HG03575 (cell line): ENCODE measurements around the gene LPP.

Source experiments
- ATAC-seq: cut with Tn5 transposase; IDR thresholded peaks from one replicate; pipeline ENCODE4 v1.9.1; 2021; ENCODE audit not compliant: unreplicated experiment, insufficient number of reproducible peaks, low FRiP score; ENCODE audit errors: extremely low read depth

LPP gene

GRCh38 chr3:188889054-188889491 is 735.1 kb downstream of the LPP start:
- ATAC-seq: no peak

GRCh38 chr3:188890572-188891270 is 736.8 kb downstream of the LPP start:
- ATAC-seq: no peak

- ATAC-seq: no peak
These were observed 745.9 kb downstream of the LPP start for GRCh38 chr3:188899881-188900280.

GRCh38 chr3:188900421-188900951 is 746.5 kb downstream of the LPP start:
- ATAC-seq: no peak

GRCh38 chr3:188901126-188901525 is 747.2 kb downstream of the LPP start:
- ATAC-seq: no peak

GRCh38 chr3:188901671-188902287 is 747.8 kb downstream of the LPP start:
- no peak for ATAC-seq

GRCh38 chr3:188904670-188905069 is 750.7 kb downstream of the LPP start:
- ATAC-seq: no peak

- no peak for ATAC-seq
These were observed 751.6 kb downstream of the LPP start for GRCh38 chr3:188905547-188905946.

- ATAC-seq: no peak
These were observed 752.3 kb downstream of the LPP start for GRCh38 chr3:188906236-188906635.

- ATAC-seq: no peak
These were observed 754.3 kb downstream of the LPP start for GRCh38 chr3:188908002-188908850.

GRCh38 chr3:188911026-188911850 is 757.3 kb downstream of the LPP start:
- ATAC-seq: no peak

GRCh38 chr3:188913084-188913483 is 759.1 kb downstream of the LPP start:
- no peak for ATAC-seq

- ATAC-seq: no peak
These were observed 760.6 kb downstream of the LPP start for GRCh38 chr3:188914552-188914951.

GRCh38 chr3:188915127-188915526 is 761.2 kb downstream of the LPP start:
- no peak for ATAC-seq

- ATAC-seq: no peak
These were observed 763.0 kb downstream of the LPP start for GRCh38 chr3:188916934-188917401.

GRCh38 chr3:188918093-188918492 is 764.1 kb downstream of the LPP start:
- ATAC-seq: no peak

GRCh38 chr3:188923671-188924070 is 769.7 kb downstream of the LPP start:
- ATAC-seq: no peak

GRCh38 chr3:188925376-188925775 is 771.4 kb downstream of the LPP start:
- no peak for ATAC-seq

GRCh38 chr3:188926111-188926510 is 772.2 kb downstream of the LPP start:
- no peak for ATAC-seq
